Neural progenitor cell (in vitro differentiated cells): ENCODE data around the gene AUTS2.

Experiments used
- EZH2 ChIP-seq: fragments of 200-600 bp; sonication (generic); IDR thresholded peaks from 2 replicates; pipeline ENCODE4 v1.6.1; 2017; ENCODE audit warnings: antibody characterized with exemption, mild to moderate bottlenecking, moderate library complexity
- EZH2phosphoT487 ChIP-seq: fragments of 200-600 bp; sonication (generic); IDR thresholded peaks from 2 replicates; pipeline ENCODE4 v1.6.1; 2017; ENCODE audit warnings: antibody characterized with exemption
- TF ChIP-seq, protein P1 (sequence below): fragments of 200-600 bp; sonication (generic); IDR thresholded peaks from 2 replicates; pipeline ENCODE4 v1.5.1; 2017; ENCODE audit warnings: antibody characterized with exemption, mild to moderate bottlenecking

DNA sequence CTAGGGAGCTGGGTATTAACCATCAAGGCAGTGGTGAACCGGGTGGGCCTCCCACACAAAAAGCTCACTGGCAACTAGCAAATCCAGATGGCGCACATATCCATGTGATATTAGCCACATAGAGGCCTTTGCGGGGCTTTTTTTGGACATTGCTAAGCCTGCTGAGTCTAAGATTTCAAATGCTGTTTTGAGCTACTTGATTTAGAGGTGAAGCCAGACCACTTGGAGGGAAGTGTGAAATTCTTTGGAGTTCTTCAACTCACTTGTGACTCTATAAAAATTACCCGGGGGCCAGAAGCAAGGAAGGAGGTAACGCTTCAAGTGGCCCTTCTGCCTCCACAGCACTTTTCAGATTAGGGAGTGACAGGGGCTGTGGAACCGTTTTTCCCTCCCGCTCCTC, 913.9 kb downstream of the AUTS2 start:
- TF ChIP-seq, protein P1, sequence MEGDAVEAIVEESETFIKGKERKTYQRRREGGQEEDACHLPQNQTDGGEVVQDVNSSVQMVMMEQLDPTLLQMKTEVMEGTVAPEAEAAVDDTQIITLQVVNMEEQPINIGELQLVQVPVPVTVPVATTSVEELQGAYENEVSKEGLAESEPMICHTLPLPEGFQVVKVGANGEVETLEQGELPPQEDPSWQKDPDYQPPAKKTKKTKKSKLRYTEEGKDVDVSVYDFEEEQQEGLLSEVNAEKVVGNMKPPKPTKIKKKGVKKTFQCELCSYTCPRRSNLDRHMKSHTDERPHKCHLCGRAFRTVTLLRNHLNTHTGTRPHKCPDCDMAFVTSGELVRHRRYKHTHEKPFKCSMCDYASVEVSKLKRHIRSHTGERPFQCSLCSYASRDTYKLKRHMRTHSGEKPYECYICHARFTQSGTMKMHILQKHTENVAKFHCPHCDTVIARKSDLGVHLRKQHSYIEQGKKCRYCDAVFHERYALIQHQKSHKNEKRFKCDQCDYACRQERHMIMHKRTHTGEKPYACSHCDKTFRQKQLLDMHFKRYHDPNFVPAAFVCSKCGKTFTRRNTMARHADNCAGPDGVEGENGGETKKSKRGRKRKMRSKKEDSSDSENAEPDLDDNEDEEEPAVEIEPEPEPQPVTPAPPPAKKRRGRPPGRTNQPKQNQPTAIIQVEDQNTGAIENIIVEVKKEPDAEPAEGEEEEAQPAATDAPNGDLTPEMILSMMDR, result no peak
- TF ChIP-seq EZH2, result no peak
- TF ChIP-seq EZH2phosphoT487, result no peak
